GM19395 (cell line): ENCODE measurements around the gene AHNAK.

Experiments
- ATAC-seq: cut with Tn5 transposase; IDR thresholded peaks from one replicate; pipeline ENCODE4 v1.9.1; 2021; ENCODE audit warnings: mild to moderate bottlenecking, moderate library complexity; ENCODE audit not compliant: unreplicated experiment

AHNAK gene

DNA sequence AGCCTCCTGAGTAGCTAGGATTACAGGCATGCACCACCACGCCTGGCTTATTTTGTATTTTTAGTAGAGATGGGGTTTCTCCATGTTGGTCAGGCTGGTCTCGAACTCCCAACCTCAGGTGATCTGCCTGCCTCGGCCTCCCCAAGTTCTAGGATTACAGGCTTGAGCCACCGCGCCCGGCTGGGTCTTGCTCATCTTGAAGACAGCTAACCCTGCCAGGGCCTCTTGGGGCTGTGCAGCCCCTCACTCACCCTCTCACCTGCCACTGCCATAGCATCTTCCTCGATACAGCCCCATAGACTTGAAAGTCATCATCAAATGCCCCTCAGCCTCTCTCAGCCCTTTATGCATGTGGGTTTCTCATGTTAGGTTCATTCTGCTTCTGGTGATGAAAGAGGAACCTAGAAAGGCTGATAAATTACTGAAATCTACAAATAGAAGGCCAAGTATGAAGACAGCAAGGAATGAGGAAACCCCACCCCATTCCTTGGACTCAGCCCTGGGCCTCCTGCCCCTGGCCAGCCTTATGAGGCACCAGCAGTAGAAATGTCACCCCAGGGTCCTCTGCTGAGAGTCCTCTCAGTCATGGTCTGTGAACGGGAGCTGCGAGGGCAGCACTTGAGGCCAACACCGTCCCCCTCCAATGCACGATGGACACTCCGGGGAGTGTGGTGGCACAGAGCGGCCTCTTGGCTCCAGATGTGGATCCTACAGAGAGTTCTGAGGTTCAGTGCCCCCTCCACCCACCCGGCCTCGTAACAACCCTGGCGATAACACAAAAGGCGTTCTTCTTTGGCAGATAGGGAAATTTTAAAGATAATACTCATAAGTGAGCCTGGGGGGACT is 103.0 kb downstream of the AHNAK start:
- ATAC-seq: no peak

DNA sequence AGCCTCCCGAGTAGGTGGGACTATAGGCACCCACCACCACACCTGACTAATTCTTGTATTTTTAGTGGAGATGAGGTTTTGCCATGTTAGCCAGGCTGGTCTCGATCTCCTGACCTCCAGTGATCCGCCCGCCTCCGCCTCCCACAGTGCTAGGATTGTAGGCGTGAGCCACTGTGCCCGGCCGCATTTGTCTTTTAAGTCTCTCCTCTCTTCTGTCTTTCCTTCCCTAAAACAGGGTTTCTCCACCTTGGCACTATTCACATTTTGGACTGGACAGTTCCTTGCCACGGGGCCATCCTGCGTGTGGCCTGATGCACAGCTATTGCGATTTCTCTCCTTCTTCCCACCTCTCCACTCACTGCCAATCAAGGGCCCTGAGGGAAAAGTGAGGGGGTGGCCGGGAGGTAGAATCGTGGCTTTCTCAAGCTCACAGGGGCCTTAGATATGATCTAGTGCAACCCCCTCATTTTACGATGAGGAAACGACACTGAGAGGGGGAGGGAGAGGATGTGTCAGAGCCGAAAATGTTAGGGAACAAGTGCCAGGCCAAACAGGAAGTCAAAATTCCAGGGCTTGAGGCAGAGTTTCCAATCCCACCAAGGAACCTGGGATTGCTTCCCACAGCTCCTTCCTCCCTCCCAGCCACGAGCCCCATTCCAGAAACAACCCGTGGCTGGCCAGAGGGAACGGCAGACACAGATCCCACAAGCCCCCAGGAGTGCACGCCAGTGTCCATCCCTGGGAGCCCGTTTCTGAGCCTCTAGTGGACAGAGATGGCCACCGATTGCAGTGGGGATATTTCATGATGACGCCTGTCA is 106.6 kb downstream of the AHNAK start:
- no peak for ATAC-seq

DNA sequence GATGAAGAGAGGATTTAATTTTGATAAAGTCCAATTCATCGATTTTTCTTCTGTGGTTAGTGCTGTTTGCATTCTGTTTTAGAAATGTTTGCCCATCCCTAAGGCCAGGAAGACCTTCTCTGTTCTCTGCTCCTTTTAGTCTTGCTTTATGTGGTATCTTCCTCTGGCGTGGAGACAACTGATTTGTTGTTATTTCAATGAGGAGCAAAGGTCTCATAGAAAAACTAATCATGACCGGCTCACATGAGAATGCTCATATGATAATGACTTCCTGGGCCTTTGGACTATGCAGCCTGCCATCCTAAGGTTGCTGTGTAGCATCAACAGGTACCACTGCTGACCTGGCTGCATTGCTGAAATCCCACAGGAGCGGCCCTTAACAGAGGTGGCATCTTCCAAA is 108.0 kb downstream of the AHNAK start:
- ATAC-seq: no peak

GRCh38 chr11:62437616-62438015 is 109.0 kb downstream of the AHNAK start:
- ATAC-seq: no peak

- ATAC-seq: no peak
These were observed 110.6 kb downstream of the AHNAK start for GRCh38 chr11:62435846-62436660.

DNA sequence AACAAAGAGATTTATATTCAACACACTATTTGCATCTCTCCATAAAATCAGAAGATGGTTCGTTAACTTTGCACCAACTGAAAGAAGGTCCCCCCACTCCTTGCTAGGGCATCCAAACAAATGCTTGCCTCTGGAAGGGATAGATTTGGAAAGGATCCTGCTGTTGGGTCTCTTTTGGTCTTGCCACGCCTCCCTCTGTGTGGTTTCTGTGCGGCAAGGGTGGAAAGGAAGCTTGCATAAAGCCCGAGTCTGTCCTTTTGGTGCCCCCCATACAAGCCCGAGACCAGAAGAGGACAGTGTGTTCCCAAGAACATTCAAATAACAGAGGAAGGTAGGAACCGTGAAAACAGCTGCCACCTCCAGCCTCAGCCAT is 112.7 kb downstream of the AHNAK start:
- ATAC-seq: no peak

DNA sequence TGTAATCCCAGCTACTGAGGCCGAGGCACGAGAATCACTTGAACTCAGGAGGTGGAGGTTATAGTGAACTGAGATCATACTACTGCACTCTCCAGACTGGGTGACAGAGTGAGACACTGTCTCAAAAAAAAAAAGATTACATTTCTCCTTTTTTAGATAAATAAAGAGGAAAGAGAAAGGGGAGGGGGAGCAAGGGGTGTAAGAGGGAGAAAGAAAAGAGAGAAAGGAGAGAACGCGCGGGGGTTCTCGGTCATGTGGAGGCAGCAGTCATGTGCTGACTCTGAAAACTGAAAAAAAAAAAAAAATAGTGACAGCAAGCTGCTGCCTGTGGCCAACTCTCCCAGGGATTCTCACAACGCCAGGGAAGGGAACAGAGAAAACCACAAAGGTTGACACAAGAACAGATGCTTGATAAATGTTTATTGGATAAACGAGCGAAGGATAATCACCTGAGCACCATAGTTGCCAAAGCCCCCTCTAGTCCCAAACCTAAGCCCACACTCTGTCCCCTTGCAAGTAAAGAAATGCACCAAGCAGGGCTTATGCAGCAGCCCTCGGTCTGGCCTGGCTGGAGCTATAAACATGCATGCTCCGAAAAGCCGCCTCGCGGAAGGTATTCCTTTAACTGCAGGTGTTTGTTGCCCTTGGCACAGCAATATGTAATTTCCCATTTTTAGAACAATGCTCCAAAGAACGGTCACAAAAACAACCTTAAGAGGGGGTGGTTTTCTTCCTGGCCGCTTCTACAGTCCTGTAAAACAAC is 113.3 kb downstream of the AHNAK start:
- no peak for ATAC-seq

- no peak for ATAC-seq
These were observed 113.9 kb downstream of the AHNAK start for GRCh38 chr11:62432695-62433094.

GRCh38 chr11:62431171-62431901 is 115.3 kb downstream of the AHNAK start:
- ATAC-seq: no peak

DNA sequence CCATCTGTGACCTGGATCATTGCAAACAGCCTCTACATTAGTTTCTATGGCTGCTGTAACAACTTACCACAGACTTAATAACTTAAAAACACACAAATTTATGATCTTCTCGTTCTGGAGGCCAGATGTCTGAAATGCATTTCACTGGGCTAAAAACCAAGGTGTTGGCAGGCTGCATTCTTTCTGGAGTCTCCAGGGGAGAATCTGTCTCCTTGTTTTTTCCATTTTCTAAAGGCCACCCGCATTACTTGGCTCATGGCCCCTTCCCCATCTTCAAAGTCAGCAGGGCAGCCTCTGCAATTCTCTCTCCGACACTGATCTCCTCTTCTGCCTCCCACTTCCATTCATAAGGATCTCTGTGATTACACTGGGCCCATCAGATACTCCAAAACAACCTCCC is 116.2 kb downstream of the AHNAK start:
- ATAC-seq: no peak

- ATAC-seq: no peak
These were observed 117.6 kb downstream of the AHNAK start for GRCh38 chr11:62428871-62429560.

DNA sequence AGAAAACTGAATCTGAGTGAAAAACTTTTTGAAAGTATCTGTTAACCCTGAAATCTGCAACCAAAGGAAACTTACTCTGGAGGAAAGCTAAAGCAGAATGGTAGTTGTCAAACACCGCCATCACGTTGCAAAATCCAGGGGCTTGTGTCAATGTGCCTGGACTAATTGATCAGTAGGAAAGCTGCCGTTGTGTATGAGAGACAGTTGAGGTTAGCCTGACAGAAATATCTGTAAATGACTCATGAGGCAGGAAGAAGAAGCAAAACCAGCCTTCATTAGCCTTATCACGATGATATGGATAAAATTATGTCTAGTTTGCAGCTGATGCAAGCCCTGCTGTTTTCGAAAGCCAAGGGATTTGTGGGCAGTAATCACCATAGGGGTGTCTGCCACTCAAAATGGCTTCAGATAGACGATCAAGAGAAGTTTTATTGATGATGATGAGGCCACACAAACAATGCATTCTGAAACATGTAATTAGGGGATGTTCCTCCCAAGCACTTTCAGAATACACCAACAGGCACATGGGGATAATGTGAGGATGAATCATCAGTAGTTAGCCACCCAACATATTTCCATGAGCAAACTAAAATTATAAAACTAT is 118.9 kb downstream of the AHNAK start:
- ATAC-seq: no peak

- no peak for ATAC-seq
These were observed 123.6 kb downstream of the AHNAK start for GRCh38 chr11:62423012-62423411.

DNA sequence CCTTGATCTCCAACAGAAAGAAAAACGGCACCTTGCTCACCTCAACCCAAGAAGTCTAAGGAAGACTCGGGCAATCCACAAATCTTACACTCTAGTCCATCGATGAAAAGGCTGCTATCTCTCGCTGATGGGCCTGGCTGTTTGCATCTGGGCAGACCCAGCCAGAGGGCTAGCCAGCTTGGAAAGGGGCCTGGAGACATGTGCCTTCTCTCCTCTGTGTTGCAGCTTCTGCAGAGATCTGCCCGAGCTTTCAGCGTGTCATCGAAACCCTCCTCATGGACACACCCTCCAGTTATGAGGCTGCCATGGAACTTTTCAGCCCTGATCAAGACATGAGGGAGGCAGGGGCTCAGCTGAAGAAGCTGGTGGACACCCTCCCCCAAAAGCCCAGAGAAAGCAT is 124.6 kb downstream of the AHNAK start:
- ATAC-seq: no peak

DNA sequence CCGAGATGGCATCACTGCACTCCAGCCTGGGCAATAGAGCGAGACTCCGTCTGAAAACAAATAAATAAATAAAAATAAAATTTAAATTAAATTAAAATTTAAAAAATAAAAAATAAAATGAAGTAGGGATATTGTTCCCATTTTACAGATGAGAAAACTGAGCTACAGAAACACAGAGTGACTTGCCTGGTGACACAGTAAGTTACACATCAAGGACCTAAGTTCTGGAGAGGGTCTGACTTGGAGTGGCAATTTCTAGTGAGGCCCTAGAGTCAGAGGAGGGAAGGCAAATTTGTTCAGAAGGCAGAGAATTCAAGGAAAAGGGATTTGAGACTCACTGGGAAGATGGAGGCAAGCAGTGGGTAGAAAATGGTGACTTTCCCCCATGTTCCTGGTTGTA is 125.7 kb downstream of the AHNAK start:
- ATAC-seq: no peak

GRCh38 chr11:62419943-62420342 is 126.7 kb downstream of the AHNAK start:
- no peak for ATAC-seq

DNA sequence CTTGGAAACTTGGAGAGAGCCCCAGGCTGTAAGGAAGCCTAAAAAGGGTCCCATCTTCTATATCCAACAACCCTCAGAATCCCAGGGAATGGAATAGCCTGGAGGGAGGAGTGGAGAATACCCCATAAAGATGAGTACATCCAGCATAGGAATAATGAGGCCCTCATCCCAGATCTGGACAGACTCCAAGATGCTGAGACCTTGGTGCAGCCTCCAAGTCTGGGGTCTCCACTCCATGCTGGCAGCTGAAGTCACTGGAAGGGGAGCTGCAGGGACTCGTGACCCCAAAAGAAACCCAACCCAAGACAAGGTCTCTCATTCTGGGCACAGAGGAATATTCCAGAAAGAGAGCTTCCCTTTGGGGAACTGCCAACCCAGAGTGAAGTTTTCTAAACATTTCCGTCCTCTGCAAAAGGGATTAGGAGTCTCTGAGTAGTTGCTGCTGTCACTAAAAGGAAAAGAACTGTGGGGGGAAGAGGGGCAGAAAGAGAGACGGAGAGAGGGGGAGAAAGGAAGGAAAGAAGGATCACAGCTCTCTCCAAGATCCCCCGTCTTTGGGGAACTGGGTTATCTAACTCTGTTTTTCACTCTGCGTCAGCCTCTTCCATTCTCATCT is 127.2 kb downstream of the AHNAK start:
- ATAC-seq: no peak

DNA sequence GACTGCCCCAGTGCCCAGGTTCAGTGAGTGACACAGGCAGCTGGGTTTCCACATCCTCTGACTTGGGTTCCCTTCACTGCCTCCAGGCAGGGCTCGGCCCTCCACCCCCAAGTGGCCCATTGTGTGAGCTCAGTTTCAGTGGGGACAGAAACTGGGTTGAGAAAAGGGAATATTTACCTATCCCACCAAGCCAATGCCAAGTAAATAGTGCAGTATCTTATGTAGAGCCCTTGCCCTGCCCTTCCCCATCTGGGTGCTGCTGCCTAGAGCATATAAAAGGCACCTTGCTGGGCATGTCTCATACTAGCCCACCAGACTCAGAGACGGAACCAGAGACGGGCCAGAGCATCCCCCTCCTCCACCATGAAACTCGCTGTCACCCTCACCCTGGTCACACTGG is 127.9 kb downstream of the AHNAK start, which contains the start of gene SCGB1A1:
SCGB1A1 (plus strand) TSS at position 301 of the 400 bp plus-strand sequence; CDS start at position 364, 63 bp downstream.
- ATAC-seq: no peak
